COLO668 (cell line): ENCODE measurements around the gene OR6K6.

Experiments used
- DNase-seq: peaks from one replicate; lab custom pipeline; 2025; ENCODE audit not compliant: unreplicated experiment; lab: John Stamatoyannopoulos, UW

Gene OR6K6, protein sequence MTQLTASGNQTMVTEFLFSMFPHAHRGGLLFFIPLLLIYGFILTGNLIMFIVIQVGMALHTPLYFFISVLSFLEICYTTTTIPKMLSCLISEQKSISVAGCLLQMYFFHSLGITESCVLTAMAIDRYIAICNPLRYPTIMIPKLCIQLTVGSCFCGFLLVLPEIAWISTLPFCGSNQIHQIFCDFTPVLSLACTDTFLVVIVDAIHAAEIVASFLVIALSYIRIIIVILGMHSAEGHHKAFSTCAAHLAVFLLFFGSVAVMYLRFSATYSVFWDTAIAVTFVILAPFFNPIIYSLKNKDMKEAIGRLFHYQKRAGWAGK

DNA sequence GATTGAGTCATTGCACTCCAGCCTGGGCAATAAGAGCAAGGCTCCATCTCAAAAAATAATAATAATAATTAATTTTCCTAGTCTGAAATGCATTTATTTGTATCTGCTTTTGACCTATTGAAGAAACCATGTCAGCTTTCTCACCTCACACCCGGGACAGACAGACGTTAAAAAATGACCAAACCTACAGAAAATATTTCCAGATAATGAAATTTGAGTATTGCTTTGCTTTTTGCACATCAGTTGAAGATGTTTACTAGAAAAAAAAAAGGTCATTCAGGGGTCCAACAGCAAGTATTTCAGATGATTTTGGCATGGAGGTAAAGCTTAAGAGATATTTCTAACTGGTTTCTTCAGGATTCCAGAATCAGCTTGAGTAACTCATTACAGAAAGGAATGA lies at the start of gene OR6K6:
OR6K6 (plus strand) TSS at position 301 of the 400 bp plus-strand sequence. CDS start 168 bp downstream, outside the sequence.
- DNase-seq = no peak

DNA sequence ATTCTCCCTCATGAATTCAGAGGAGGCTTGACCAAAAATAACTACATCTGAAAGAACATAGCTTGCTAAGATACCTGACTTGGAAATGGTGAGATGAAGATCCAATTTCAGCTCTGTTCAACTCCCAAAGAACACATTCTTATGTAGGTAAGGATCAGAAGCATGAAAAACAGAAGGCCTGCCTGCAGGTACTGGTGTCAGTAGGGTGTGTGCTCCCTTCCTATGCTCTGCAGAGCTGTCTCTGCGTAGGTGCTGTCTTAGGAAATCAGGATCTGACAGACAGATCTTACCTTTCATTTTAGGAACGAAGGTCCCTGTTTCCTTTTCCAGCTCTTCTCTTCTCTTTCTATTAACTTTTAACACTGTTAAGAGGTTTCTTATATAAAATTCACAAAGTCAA lies 48.4 kb upstream of the OR6K6 start:
- no peak for DNase-seq

DNA sequence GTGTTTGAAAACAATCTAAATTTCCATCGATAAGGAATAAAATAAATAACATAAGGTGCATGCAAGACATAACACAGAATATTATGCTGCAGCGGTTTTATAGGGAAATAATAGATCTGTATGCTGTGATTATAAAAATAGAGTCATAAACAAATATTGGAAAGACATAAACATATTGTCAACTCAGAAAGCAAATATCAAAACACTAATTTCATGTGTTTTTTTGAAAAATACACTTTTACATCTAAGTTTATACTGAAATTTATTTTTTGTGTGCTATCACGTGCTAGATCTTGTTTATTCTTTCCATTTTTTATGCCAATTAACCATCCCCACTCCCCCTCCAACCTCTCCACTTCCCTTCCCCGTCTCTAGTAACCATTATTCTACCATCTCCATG lies 43.4 kb upstream of the OR6K6 start:
- no peak for DNase-seq

DNA sequence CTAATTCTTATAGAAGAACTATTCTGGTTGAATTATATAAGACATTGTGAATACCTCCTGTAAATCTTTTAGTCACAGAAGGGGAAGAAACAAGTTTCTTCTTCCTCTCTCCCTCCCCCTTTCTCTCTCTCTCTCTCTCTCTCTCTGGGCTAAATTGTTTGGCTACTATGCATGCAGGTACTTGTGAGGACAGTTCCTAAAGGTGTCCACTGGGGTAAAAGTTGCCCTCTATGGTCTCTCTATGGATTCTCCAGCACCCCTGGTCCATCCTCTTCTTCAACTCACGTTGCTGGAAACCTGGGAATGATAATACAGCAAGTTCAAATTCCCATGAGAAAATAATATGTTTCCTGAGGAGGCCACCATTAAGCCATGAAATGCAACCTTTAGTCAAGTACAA lies 39.8 kb upstream of the OR6K6 start:
- no peak for DNase-seq

DNA sequence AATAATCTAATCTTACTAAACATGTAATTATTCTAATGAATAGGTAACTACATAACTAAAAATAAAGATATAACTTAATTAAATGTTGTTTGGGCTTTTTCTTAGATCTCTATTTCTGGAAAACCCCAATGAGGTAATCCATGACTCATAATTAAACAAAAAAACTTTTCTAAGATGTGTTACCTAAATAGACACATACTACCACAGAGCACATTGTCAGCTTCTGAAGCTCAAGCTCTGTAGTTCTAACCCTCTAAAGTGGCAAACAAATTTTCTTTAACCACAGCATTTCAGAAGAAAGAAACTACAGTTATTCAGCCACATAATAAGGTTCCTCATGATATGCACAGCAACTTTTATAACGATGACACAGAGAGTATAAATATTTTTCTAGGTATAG lies 38.2 kb upstream of the OR6K6 start:
- DNase-seq = no peak

DNA sequence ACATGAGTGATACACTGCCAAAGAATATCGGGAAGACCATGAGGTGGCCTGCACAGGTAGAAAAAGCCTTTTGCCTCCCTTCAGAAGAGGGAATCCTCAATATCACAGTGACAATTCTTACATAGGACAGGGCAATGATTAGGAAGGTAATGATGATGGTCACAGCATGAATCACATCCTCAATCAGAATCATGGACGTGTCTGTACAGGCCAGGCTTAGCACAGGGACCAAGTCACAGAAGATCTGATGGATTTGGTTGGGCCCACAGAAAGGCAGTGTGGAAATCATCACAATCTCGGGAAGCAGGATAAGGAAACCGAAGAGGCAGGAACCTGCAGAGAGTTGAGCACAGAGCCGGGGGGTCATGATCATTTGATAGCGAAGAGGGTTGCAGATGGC lies 37.2 kb upstream of the OR6K6 start:
- DNase-seq = no peak

DNA sequence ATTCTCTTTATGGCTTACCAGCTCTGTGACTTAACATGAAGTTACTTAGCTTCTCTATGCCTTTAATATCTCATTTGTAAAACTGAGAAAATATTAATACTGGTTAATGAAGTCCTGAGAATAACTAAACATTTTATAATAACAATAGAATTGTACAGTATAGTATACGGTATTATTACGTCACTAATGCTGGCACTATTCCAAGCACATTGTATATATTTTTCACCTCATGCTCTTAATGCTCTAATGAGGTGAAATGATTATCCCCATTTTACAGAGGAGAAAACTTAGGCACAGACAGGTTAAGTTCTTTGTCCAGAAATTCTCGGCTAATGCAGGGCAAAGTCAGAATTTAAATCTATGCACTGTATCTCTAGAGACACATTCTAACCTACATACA lies 34.9 kb upstream of the OR6K6 start:
- no peak for DNase-seq

DNA sequence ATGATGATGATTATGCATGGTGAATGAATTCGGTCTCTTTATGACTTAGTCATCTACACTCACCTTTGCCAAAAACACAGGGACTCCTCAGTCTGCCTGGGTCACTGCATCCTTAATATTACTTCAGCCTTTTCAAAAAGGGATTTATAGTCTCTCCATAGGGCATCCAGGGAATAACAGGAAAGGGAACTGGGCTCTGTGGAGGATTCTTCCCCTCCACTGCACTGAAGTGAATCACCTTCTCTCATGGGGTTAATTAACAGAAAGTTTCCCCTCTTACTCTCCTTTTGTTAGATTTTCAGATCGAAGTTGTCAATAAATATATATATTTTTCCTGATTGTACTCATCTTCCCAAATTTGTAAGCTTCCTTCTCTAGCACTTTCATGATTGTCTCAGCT lies 33.9 kb upstream of the OR6K6 start, which contains the start of gene OR6K3:
OR6K3 (minus strand) TSS at position 101 of the 400 bp plus-strand sequence. CDS start 2,605 bp downstream, outside the sequence.
- no peak for DNase-seq

DNA sequence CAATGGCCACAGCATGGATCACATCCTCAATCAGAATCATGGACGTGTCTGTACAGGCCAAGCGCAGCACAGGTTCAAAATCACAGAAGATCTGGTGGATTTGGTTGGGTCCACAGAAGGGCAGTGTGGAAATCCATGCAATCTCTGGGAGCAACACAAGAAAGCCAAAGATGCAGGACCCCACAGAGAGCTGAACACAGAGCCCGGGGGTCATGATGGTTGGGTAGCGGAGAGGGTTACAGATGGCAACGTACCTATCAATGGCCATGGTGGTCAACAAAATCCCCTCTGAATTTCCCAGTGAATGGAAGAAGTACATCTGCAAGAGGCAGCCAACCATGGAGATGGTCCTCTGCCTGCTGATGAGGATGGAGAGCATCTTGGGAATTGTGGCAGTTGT lies 30.1 kb upstream of the OR6K6 start:
- no peak for DNase-seq

DNA sequence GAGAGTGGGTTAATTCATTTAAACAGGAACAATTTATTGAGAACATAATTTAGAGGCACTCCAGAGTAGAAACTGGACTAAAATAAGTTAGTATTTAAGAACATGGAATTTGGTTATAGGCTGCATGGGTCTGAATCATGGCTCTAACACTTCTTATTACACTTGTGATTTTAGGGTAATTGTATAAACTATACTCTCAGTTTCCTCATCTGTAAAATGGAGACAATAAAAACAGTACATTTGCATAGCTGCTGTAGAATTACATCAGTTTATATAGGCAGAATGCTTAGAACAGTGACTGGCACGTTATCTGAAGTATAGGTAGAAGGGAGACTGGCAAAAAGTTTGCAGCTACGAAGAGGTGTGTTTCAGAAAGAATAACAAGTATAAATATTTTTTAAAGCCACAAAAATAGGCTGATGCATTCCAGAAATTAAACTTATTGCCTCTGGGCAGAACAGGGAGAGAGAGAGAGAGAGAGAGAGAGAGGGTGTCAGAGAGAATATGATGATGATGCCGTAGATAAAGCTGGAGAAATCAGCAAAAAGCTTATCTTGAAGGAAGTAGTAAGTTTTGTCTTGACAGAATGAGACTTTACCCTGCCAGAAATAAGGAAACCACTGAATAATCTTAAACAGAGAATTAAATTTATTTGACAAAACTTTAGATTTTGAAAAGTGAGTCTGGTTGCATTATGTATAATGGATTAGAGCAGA lies 25.9 kb upstream of the OR6K6 start:
- DNase-seq = no peak

DNA sequence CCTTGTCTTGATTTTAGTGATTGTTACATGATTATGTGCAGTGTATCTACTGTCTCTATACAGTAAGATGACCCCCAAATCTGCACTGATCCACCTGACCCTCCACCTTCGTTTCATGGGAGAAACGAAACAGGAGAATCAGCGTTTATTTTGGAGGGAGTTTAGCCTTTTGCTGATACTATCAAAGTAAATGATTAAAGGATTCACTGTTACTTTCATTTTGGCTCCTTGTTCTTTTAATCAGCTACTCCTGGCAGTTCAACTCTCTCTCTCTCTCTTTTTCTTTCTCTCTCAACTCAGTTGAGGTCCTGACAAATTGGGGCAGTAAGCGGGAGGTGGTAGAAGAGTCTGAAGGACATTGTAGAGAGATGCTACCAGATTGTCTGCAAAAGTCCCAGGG lies 24.1 kb upstream of the OR6K6 start:
- DNase-seq = no peak

DNA sequence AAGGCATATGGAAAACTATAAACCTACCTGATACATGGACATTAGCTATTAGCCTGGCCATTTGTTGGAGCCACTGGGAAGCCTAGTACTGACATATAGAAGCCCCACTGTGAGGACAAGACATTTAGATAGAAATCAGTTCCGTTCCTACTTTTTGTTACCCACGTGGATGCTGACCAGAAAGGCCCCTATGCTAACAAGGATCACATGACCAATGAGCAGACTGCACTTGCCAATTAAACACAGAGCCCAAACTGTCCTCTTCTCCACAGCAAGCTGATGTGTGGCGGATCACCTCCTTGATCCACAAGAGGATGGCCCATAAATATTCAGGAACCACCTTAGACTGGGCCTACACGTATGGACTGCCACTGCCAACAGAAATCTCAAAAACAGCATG lies 22.8 kb upstream of the OR6K6 start:
- DNase-seq = no peak

DNA sequence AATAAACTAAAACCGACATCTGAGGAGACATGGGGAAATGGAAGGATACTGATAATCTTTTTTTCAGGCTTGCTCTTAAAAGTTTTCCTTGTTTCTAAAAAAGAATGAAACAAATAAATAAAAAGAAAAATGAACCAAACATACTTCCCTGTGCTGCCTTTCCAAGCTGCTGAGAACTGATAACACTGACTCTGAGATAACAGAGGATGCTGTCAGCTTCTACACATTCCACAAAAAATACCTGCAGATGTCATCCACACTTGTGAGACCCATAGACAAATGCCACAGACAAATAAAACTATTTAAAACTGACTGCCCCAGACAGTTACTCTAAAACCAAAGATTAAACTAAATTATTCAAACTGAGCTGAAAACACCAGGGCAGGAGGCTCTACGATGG lies 22.0 kb upstream of the OR6K6 start:
- no peak for DNase-seq

DNA sequence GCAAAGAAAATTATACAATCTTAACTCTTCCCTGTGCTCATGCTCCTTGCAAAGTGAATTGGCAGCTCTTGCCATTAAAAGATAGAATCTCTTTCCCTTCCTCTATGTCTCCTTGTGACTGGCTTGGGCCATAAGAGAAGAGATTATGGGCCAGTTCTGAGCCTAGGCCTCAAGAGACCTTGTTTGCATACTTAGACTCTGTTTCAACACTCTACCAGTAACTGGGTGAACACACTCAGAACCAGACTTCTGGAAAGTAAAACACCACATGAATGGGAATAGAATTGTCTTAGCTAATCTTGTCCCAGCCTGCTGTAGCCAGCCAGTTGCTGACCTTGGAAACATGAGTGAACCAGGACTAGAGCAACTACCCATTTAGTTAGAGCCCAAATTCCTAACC lies 18.7 kb upstream of the OR6K6 start:
- DNase-seq = no peak

DNA sequence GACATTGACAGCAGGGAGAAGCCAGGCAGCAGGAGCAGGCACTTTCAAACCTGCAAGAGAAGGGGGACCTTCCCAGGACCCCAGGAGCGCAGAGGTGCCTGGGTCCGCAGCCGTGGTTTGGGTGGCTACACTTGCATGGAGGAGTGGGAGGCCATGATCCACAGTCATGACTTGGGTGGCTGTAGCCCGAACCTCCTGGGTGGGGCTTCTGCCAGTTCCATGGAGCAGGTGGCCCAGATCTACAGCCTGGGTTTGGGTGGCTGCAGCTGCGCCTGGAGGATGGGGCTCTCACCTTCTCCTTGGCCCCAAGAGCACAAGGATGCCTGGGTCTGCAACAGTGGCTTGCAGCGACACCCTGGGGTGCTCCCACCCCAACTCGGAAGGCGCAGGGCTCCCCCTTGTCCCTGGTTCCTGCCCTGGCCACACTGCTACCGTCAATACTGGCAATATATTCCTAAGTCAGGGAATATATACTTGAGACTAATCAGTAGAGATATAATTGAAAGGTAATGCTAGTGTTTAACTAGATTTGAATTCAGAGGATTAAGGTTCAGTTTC lies 2.3 kb upstream of the OR6K6 start:
- no peak for DNase-seq

DNA sequence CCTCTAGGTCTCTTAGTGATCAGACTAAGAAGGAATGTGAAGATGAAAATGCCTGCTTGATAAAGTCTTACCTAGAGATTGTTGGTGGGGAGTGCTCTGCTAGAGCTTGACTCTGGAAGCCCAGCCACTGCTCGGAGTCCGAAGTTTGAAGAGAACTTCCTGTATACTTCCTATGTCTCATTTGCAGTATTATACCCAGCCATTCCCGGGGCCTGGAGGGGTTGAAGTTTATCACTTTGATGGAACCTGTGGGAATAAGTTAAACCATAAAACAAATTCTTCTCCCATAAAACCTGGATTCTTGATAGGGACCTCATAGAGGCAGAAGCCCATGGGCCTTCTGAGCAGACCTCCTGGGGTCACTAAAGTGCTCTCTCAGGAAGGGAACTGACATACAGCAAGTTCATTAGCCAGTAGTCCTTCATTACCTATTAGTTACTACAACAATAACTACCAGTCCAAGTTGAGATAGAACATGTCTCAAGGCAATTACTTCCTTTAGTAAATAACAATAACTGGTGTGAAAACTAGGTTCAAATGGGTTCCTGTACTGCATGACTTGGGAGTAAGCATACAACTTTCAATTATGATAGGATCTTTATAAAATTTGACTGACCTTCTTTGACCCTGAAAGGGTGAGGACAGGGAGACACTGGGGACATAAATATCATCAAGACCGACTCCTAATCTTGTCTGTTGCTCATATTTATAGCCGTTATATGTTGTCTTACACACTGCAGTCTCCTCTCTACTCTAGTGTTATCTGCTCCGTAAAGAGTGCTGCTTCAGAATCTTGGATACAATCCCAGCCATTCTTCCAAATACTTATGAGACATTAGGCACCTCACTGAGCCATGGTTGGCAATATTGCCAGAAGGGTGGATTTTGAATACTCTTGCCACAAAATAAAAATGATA lies 17.7 kb downstream of the OR6K6 start, which contains the start of gene OR6N1:
OR6N1 (minus strand) TSS at position 246 of the 917 bp plus-strand sequence. CDS start 5,513 bp downstream, outside the sequence.
- no peak for DNase-seq

DNA sequence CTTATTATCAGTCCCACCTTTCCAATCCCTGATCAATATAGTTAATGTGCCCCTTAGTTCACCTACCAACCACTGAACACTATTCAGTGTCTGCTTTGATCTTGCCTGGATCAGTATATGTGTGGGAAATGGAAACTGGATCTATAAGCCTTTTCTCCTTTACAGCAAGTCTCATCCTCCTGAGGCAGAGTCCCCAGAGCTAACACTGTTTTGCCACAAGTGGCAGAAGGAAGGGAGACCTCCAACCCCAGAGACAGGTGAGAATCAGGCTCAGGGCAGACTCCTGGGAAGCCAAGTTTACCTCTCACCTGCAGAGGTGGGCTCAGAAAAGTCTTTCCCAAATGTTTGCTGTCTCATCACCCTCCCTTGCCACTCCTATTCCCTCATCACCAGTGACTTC lies 26.6 kb downstream of the OR6K6 start, which contains the start of gene OR6N2:
OR6N2 (minus strand) TSS at position 101 of the 400 bp plus-strand sequence. CDS start 3,569 bp downstream, outside the sequence.
- DNase-seq = no peak

DNA sequence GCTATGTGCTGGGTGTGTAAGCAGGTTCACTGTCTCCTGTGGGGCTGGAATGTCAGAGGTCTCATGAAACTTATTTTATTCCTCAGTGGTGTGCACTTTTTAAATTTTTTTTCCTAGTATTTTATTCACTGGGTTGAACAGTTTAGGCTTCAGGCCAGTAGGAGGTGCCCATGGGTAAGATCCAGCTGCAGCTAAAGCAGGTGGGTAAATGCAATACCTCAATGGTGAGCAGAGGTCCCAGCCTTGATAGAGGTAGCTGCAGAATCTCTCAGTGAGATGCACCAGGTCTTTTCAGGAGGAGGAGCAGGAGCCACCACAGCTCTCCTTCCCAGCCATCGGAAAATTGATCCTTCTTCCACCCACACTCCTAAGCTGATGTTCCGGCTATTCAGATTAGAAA lies 39.1 kb downstream of the OR6K6 start:
- DNase-seq = no peak

DNA sequence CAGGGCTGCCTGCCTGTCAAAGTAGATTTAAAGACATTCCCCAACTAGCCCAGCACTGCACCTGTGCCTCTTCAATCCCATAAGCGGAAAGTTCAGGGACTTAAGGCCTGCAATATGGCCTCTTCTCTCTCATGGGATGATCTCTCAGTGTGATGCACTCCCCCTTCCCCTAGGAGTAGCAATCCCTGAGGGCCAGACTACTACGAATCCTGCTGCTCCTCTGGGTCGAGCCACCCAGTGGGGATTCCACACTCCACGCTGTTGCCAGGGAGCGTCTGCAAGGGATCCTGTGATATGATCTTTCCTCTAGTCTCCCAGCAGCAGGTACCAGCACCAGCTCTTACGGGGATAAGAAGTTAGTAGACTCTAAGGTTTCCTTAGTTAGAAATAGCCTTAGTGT lies 39.7 kb downstream of the OR6K6 start:
- DNase-seq = no peak

DNA sequence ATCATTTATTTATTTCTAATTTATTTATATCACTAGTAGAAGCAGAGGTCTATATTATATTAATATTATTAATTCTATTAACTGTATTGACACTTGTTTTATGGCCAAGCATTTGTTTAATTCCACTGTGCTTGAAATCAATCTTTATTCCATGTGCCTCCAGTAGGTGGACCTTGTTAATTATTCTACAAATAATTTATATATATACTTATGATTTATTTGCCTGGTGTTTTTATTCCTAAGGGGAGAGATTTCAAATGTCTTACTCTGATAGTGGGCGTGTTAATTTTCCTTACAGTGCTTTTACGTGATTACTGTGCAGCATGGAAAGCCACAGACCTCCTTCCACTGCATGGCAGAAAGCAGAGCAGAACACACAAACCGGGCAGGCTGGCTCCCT lies 44.0 kb downstream of the OR6K6 start:
- DNase-seq = no peak

DNA sequence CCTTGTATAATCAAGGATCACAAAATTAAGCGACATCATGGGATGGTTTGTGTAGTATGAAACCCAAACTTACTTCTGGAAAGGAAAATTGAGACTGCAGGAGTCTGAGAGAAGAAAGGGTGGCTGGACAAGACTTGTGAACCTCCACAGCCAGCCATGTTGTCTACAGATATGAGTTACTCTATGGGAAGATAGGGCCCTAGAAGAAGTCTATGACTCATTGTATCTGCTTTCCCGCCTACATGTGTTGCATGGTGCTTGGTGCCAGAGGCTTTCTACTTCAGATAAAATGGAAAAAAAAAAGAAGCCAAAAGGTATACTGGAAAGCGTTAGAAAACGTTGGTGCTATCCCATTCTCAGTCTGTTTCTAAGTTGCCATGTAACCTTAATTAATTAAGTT lies 45.2 kb downstream of the OR6K6 start:
- DNase-seq = no peak
